K562 (cell line): Measurements from ENCODE around the gene ITK. TPM values are rescaled to one million over a fixed set of nuclear protein-coding genes. Genes with fewer than 3 reads are reported as not detected.

Source experiments
- ATAC-seq: fragments of 200-7000 bp; cut with Tn5 transposase; 3 replicates; pipeline ENCODE4 v1.9.1; 2020; ENCODE audit warnings: moderate library complexity
- BruUV-seq: library from RNA; stranded (reverse); fragments of 400-500 nt; replicated peaks from 2 replicates; lab custom pipeline; 2021; lab: Mats Ljungman, UMichigan
- CTCF ChIA-PET: fragments of 300-600 bp; formaldehyde crosslinking; extraction: SDS; loops from one replicate; lab custom pipeline; 2021; ENCODE audit warnings: low intra/inter-chr PET ratio; lab: Yijun Ruan, JAX
- POLR2A ChIA-PET: fragments of 300-600, 350-650 bp; sonication (Branson Sonifier 250); formaldehyde crosslinking; extraction: SDS; loops from one replicate; lab custom pipeline; 2021; ENCODE audit warnings: antibody characterized with exemption, inconsistent platforms; lab: Yijun Ruan, JAX
- DNase-seq, 4 experiments: peaks; one replicate each; pipeline versions ENCODE4 v3.0.0 to v3.0.0-alpha.2; 2011 to 2018; ENCODE audit warnings: low spot score in 3 of 4, mixed read lengths in 3 of 4; ENCODE audit errors: extremely low read depth in 1 of 4
- FAIRE-seq: peaks from 2 replicates; lab custom pipeline; 2011; peaks lifted over from hg19 to GRCh38; lab: Jason Lieb, UNC
- H2AFZ ChIP-seq: 2 replicates; pipeline ENCODE4 v1.6.0; 2011; ENCODE audit warnings: low read depth, low read length, control low read depth, inconsistent platforms
- H3K27ac ChIP-seq: fragments of 200-600 bp; 3 replicates; pipeline ENCODE4 v1.8.0; 2011; ENCODE audit warnings: low read depth, mild to moderate bottlenecking, control low read depth, inconsistent platforms, low read length, moderate library complexity, mixed read lengths; ENCODE audit errors: extremely low read depth
- H3K27me3 ChIP-seq, 2 experiments: fragments of 300-600 bp in 1 of 2; 2 replicates in 1 of 2; 3 replicates in 1 of 2; pipeline versions ENCODE4 v1.6.0 to v1.8.0; 2011; ENCODE audit warnings: inconsistent platforms in 2 of 2, low read length in 2 of 2, mild to moderate bottlenecking in 1 of 2, mixed read lengths in 1 of 2, moderate library complexity in 1 of 2; ENCODE audit not compliant: control insufficient read depth in 2 of 2, insufficient read depth in 2 of 2
- H3K36me3 ChIP-seq: fragments of 300-600 bp; 3 replicates; pipeline ENCODE4 v1.8.0; 2011; ENCODE audit warnings: mild to moderate bottlenecking, low read length, inconsistent platforms; ENCODE audit not compliant: control insufficient read depth, insufficient read depth
- H3K4me1 ChIP-seq, 2 experiments: fragments of 200-600 bp in 1 of 2; replicated peaks in 1 of 2; 2 replicates in 1 of 2; 3 replicates in 1 of 2; pipeline versions ENCODE4 v1.5.1 to v1.8.0; 2011; ENCODE audit warnings: inconsistent platforms in 2 of 2, low read length in 2 of 2, mild to moderate bottlenecking in 1 of 2, mixed read lengths in 1 of 2, moderate library complexity in 1 of 2; ENCODE audit not compliant: control insufficient read depth in 2 of 2, insufficient read depth in 2 of 2
- H3K4me2 ChIP-seq: 2 replicates; pipeline ENCODE4 v1.6.1; 2011; ENCODE audit warnings: low read length, control low read depth, inconsistent platforms, mixed read lengths; ENCODE audit not compliant: insufficient read depth
- H3K4me3 ChIP-seq: fragments of 200-600 bp; sonication (generic), shearing (Covaris generic); 2 replicates; pipeline ENCODE4 v1.5.1; 2016; ENCODE audit warnings: control low read depth, inconsistent platforms
- H3K79me2 ChIP-seq: fragments of 200-600 bp; 3 replicates; pipeline ENCODE4 v1.8.0; 2011; ENCODE audit warnings: low read length, inconsistent platforms; ENCODE audit not compliant: control insufficient read depth, insufficient read depth
- H3K9ac ChIP-seq, 2 experiments: 2 replicates each; pipeline versions ENCODE4 v1.6.0 to v1.6.1; 2011; ENCODE audit warnings: low read depth in 2 of 2, low read length in 2 of 2, control low read depth in 1 of 2, inconsistent platforms in 1 of 2, mild to moderate bottlenecking in 1 of 2, mixed read lengths in 1 of 2; ENCODE audit not compliant: insufficient read depth in 1 of 2
- H3K9me1 ChIP-seq: one replicate; pipeline ENCODE4 v1.6.0; 2011; ENCODE audit warnings: inconsistent platforms, mild to moderate bottlenecking, low read length, moderate library complexity; ENCODE audit not compliant: control insufficient read depth, insufficient read depth
- H3K9me3 ChIP-seq: replicated peaks from 2 replicates; pipeline ENCODE4 v1.5.1; 2011; ENCODE audit warnings: low read depth, low read length, inconsistent platforms; ENCODE audit not compliant: control insufficient read depth, insufficient read depth
- H4K20me1 ChIP-seq: replicated peaks from 2 replicates; pipeline ENCODE4 v1.6.1; 2011; ENCODE audit warnings: low read length, inconsistent platforms, mixed read lengths; ENCODE audit not compliant: control insufficient read depth, insufficient read depth
- BDP1 ChIP-seq: IDR thresholded peaks from 3 replicates; pipeline ENCODE4 v1.6.1; 2011; ENCODE audit not compliant: insufficient read length, insufficient read depth
- BRCA1 ChIP-seq, 2 experiments: fragments of 450-650 bp in 1 of 2; sonication (generic) in 1 of 2; formaldehyde crosslinking in 1 of 2; IDR thresholded peaks; 2 replicates each; pipeline versions ENCODE4 v1.5.0 to v1.6.1; 2017 to 2020; ENCODE audit warnings: mild to moderate bottlenecking in 1 of 2, missing genetic modification reagents in 1 of 2
- CEBPG ChIP-seq, 3 experiments: fragments of 200-800 bp in 1 of 3; sonication (Bioruptor generic) in 1 of 3; sonication (generic) in 1 of 3; formaldehyde crosslinking in 1 of 3; IDR thresholded peaks in 2 of 3; conservative IDR thresholded peaks in 1 of 3; 2 replicates each; pipeline versions ENCODE4 v1.6.1 to v1.8.0; 2016 to 2022; ENCODE audit warnings: missing compliant biosample characterization in 2 of 3, missing genetic modification characterization in 2 of 3, mild to moderate bottlenecking in 1 of 3, missing genetic modification reagents in 1 of 3
- CREB5 ChIP-seq: fragments of 250-450 bp; sonication (Bioruptor Pico); IDR thresholded peaks from 2 replicates; pipeline ENCODE4 v1.5.0; 2020; ENCODE audit warnings: mild to moderate bottlenecking
- ETV5 ChIP-seq: sonication (generic); formaldehyde crosslinking; IDR thresholded peaks from 2 replicates; pipeline ENCODE4 v1.4.0; 2020; ENCODE audit warnings: low read depth, mild to moderate bottlenecking, missing genetic modification reagents
- HDAC6 ChIP-seq: IDR thresholded peaks from 2 replicates; pipeline ENCODE4 v1.6.1; 2012; ENCODE audit warnings: low read depth, mild to moderate bottlenecking, control low read depth, inconsistent platforms, low read length, moderate library complexity
- IRF2 ChIP-seq: sonication (generic); formaldehyde crosslinking; IDR thresholded peaks from 2 replicates; pipeline ENCODE4 v1.8.1; 2022; ENCODE audit warnings: mild to moderate bottlenecking, missing genetic modification reagents
- JUN ChIP-seq, 2 experiments: sonication (generic) in 1 of 2; formaldehyde crosslinking in 1 of 2; IDR thresholded peaks; 2 replicates each; pipeline versions ENCODE4 v1.6.1 to v1.8.0; 2012 to 2022; ENCODE audit warnings: borderline replicate concordance in 2 of 2, mild to moderate bottlenecking in 2 of 2, improper control_type of control experiment in 1 of 2, low read depth in 1 of 2, low read length in 1 of 2, missing genetic modification reagents in 1 of 2
- KAT7 ChIP-seq: sonication (generic); formaldehyde crosslinking; IDR thresholded peaks from 2 replicates; pipeline ENCODE4 v1.8.0; 2022; ENCODE audit warnings: missing genetic modification reagents, mild to moderate bottlenecking, borderline replicate concordance
- LEF1 ChIP-seq: fragments of 450-650 bp; IDR thresholded peaks from 2 replicates; pipeline ENCODE4 v1.6.1; 2016; ENCODE audit warnings: mild to moderate bottlenecking
- PHB2 ChIP-seq: fragments of 450-650 bp; IDR thresholded peaks from 2 replicates; pipeline ENCODE4 v1.6.1; 2017; ENCODE audit warnings: low read depth
- RAD21 ChIP-seq, 2 experiments: fragments of 250-450 bp in 1 of 2; fragments of 450-650 bp in 1 of 2; sonication (Bioruptor Pico) in 1 of 2; formaldehyde crosslinking in 1 of 2; IDR thresholded peaks in 1 of 2; conservative IDR thresholded peaks in 1 of 2; 2 replicates each; pipeline versions ENCODE4 v1.4.0 to v1.8.0; 2020 to 2022; ENCODE audit warnings: mild to moderate bottlenecking in 2 of 2, moderate library complexity in 1 of 2
- RFX1 ChIP-seq: fragments of 450-650 bp; IDR thresholded peaks from 2 replicates; pipeline ENCODE4 v1.6.1; 2016; ENCODE audit warnings: mild to moderate bottlenecking, moderate library complexity
- SMAD1 ChIP-seq: fragments of 150-350 bp; IDR thresholded peaks from 2 replicates; pipeline ENCODE4 v1.6.1; 2014; ENCODE audit warnings: low read length, low read depth; ENCODE audit not compliant: partially characterized antibody
- TBL1XR1 ChIP-seq, 2 experiments: IDR thresholded peaks; 2 replicates each; pipeline ENCODE4 v1.6.1; 2012; ENCODE audit warnings: improper control_type of control experiment in 2 of 2, low read length in 2 of 2, mild to moderate bottlenecking in 1 of 2
- ZBTB8A ChIP-seq: fragments of 450-650 bp; IDR thresholded peaks from 2 replicates; pipeline ENCODE4 v1.6.1; 2018; ENCODE audit warnings: mild to moderate bottlenecking, moderate library complexity; ENCODE audit not compliant: partially characterized antibody
- ZNF3 ChIP-seq: fragments of 250-450 bp; sonication (Bioruptor Pico); IDR thresholded peaks from 2 replicates; pipeline ENCODE4 v1.5.0; 2021; ENCODE audit warnings: mild to moderate bottlenecking, moderate library complexity
- ZNF347 ChIP-seq: fragments of 450-650 bp; formaldehyde crosslinking; IDR thresholded peaks from 2 replicates; pipeline ENCODE4 v1.4.0; 2020; ENCODE audit warnings: low read depth, mild to moderate bottlenecking, moderate library complexity
- WGBS: fragments of 100-300 bp; shearing (Covaris generic); methylation state at CpG from one replicate; pipeline ENCODE4 v1.1.6; 2016; ENCODE audit warnings: low coverage, mixed read lengths; ENCODE audit not compliant: insufficient coverage; ENCODE audit errors: missing lambda C conversion rate; 5-methylcytosine and 5-hydroxymethylcytosine counted together
- in situ Hi-C: fragments of 300-500 bp; cut with MboI; formaldehyde crosslinking; loops from 4 replicates; pipeline ENCODE4 v1.15.0; 2018; ENCODE audit warnings: inconsistent platforms, mixed read lengths
- intact Hi-C: fragments of 100-400 bp; cut with micrococcal nuclease; formaldehyde crosslinking; loops from 2 replicates; pipeline ENCODE4 v1.14.2; 2022
- polyA plus RNA-seq, 8 experiments: library from polyadenylated mRNA; depleted of rRNA in 4 of 8; stranded (reverse) in 5 of 8; unstranded in 3 of 8; fragments of >200 nt; fragmentation: Nextera tagmentation in 2 of 8; fragmentation: Illumina TruSeq in 1 of 8; extraction: Ambion mirVana in 2 of 8; extraction: Trizol in 1 of 8; gene quantifications; 2 replicates each; pipeline versions ENCODE4 v1.2.1 to v1.2.3, GENCODE V29; 2011 to 2014; ENCODE audit warnings: inconsistent platforms in 1 of 8, missing spikeins in 1 of 8
- total RNA-seq, 7 experiments: library from RNA; depleted of rRNA in 6 of 7; stranded (reverse); fragments of >200 nt in 6 of 7; fragmentation: Illumina TruSeq in 2 of 7; extraction: Trizol in 2 of 7; gene quantifications; 2 replicates each; pipeline versions ENCODE4 v1.2.1 to v1.2.3, GENCODE V29; 2011 to 2021; ENCODE audit warnings: low replicate concordance in 1 of 7

ITK gene
- total and polyA plus RNA-seq, 9 of the 15 experiments (the other 6 are each of a cell fraction or from before 2014, with no cell fraction given), result 0.04 to 0.75 TPM; not detected in 7

- Histone ChIP-seq H3K27ac (no peak overlapping the region), H2AFZ (no peak overlapping the region), H3K4me3 (no peak overlapping the region), H3K9me1 (no peaks in the 10 kb centered on the region), H3K27me3 (no peaks in the 10 kb centered on the region), H3K4me1 (peaks cover 0 to 14% of the 10 kb centered on the region in 2 experiments; a peak in 2 of 5 replicates), H4K20me1 (no peaks in the 10 kb centered on the region), H3K9me3 (no peaks in the 10 kb centered on the region), H3K4me2 (no peak overlapping the region), H3K9ac (no peak overlapping the region), H3K79me2 (no peaks in the 10 kb centered on the region), H3K36me3 (no peaks in the 10 kb centered on the region)
- DNase-seq, result no peak
- intact Hi-C loops, result no loop called here
- ChIA-PET POLR2A (interaction anchor here (0.9 to 1.5 kb wide), 2 partner anchors 9 to 14 kb away, joined by 3 to 5 read pairs; no protein-coding TSS in a partner anchor), CTCF (no interaction called here)
- no peak for FAIRE-seq
- in situ Hi-C loops, result no loop called here
- ATAC-seq, result no peak
- WGBS, result 17% methylated on average over 2 of the region's 2 CpGs
- no TSS peak for BruUV-seq
- TF ChIP-seq BDP1 (no peak), TBL1XR1 (IDR thresholded peaks at IDR 0.05; ENCODE audit: low read length in 2 of 2) (no peak), ZNF347 (CRISPR knock-in tag) (no peak), RFX1 (no peak), JUN (IDR thresholded peaks at IDR 0.05; ENCODE audit: borderline replicate concordance, low read depth, low read length) (no peak), JUN (CRISPR knock-in tag; IDR thresholded peaks at IDR 0.05; ENCODE audit: borderline replicate concordance) (no peak), LEF1 (no peak), SMAD1 (no peak), RAD21 (CRISPR knock-in tag; conservative IDR thresholded peaks at IDR 0.05 in 1 of 2, IDR thresholded peaks at IDR 0.05 in 1 of 2) (0 out of 4 replicates have a peak, but pooled peaks of 1 of the 2 experiments have one; percentile 13), ZBTB8A (no peak), PHB2 (no peak), ZNF3 (CRISPR knock-in tag) (peak; percentile 70; the same call in 1 of the 2 replicates), CEBPG (CRISPR knock-in tag; IDR thresholded peaks at IDR 0.05) (no peak), CEBPG (tag; conservative IDR thresholded peaks at IDR 0.05 in 1 of 2, IDR thresholded peaks at IDR 0.05 in 1 of 2) (no peak), IRF2 (no peak), ETV5 (CRISPR knock-in tag) (no peak), KAT7 (CRISPR knock-in tag) (no peak), BRCA1 (IDR thresholded peaks at IDR 0.05) (no peak), BRCA1 (CRISPR knock-in tag; IDR thresholded peaks at IDR 0.05) (no peak), CREB5 (CRISPR knock-in tag) (peak; percentile 95), HDAC6 (no peak)
Observed at GRCh38 chr5:157278319-157279037, 97.8 kb downstream of the ITK start.
